HL-60 (cell line): ENCODE results near the gene ENTPD7.
"Not testable (repeated sequence)": the region's sequence is repeated elsewhere in the genome, so short reads cannot be mapped to it uniquely, and the experiment has no call there.

ENCODE experiments used
- CTCF ChIP-seq: IDR thresholded peaks from one replicate; pipeline ENCODE4 v1.5.1; 2011; ENCODE audit warnings: low read length, control low read depth, inconsistent platforms; ENCODE audit not compliant: insufficient read depth
- GABPA ChIP-seq: IDR thresholded peaks from 2 replicates; pipeline ENCODE4 v1.6.1; 2012; ENCODE audit warnings: low read depth
- POLR2AphosphoS5 ChIP-seq: IDR thresholded peaks from 2 replicates; pipeline ENCODE4 v1.6.1; 2012; ENCODE audit warnings: low read depth
- REST ChIP-seq: IDR thresholded peaks from 2 replicates; pipeline ENCODE4 v1.6.1; 2012; ENCODE audit warnings: low read depth; ENCODE audit not compliant: insufficient replicate concordance
- SPI1 ChIP-seq: IDR thresholded peaks from 2 replicates; pipeline ENCODE4 v1.6.1; 2012; ENCODE audit warnings: low read depth, mild to moderate bottlenecking, borderline replicate concordance

- not testable (repeated sequence) for TF ChIP-seq CTCF, GABPA, REST, POLR2AphosphoS5, SPI1
Measured at GRCh38 chr10:99625124-99625523, 34.2 kb upstream of the ENTPD7 start.
